Astrocyte (in vitro differentiated cells and primary cell): ENCODE data around the gene ACAD11. TPM values are rescaled to one million over a fixed set of nuclear protein-coding genes. Genes with fewer than 3 reads are reported as not detected.

ENCODE experiments used
- DNase-seq: peaks from one replicate; pipeline ENCODE4 v3.0.0-alpha.2; 2010; ENCODE audit warnings: low read depth
- FAIRE-seq: peaks from 2 replicates; lab custom pipeline; 2011; peaks lifted over from hg19 to GRCh38; lab: Jason Lieb, UNC
- H2AFZ ChIP-seq: 2 replicates; pipeline ENCODE4 v1.6.0; 2012; ENCODE audit warnings: low read depth, low read length, inconsistent platforms
- H3K27ac ChIP-seq: 2 replicates; pipeline ENCODE4 v1.5.1; 2011; ENCODE audit warnings: low read depth, low read length, inconsistent platforms
- H3K27me3 ChIP-seq: 2 replicates; pipeline ENCODE4 v1.6.0; 2011; ENCODE audit warnings: low read length, inconsistent platforms; ENCODE audit not compliant: insufficient read depth
- H3K36me3 ChIP-seq: 2 replicates; pipeline ENCODE4 v1.5.1; 2011; ENCODE audit warnings: low read length, inconsistent platforms; ENCODE audit not compliant: insufficient read depth
- H3K4me1 ChIP-seq: 2 replicates; pipeline ENCODE4 v1.5.1; 2011; ENCODE audit warnings: low read length, inconsistent platforms; ENCODE audit not compliant: insufficient read depth
- H3K4me2 ChIP-seq: 2 replicates; pipeline ENCODE4 v1.6.0; 2012; ENCODE audit warnings: low read length, inconsistent platforms
- H3K4me3 ChIP-seq: 2 replicates; pipeline ENCODE4 v1.5.1; 2011; ENCODE audit warnings: low read depth, mild to moderate bottlenecking, low read length, inconsistent platforms; ENCODE audit not compliant: insufficient read depth
- H3K79me2 ChIP-seq: 2 replicates; pipeline ENCODE4 v1.6.0; 2012; ENCODE audit warnings: mild to moderate bottlenecking, low read length, inconsistent platforms; ENCODE audit not compliant: insufficient read depth
- H3K9ac ChIP-seq: 2 replicates; pipeline ENCODE4 v1.6.0; 2012; ENCODE audit warnings: mild to moderate bottlenecking, low read length, inconsistent platforms
- H3K9me3 ChIP-seq: 2 replicates; pipeline ENCODE4 v1.5.1; 2012; ENCODE audit warnings: low read depth, mild to moderate bottlenecking, low read length, inconsistent platforms; ENCODE audit not compliant: insufficient read depth
- H4K20me1 ChIP-seq: 2 replicates; pipeline ENCODE4 v1.6.0; 2012; ENCODE audit warnings: low read length, inconsistent platforms; ENCODE audit not compliant: insufficient read depth
- H3K27ac Mint-ChIP-seq: one replicate; pipeline ENCODE4 v1.8.0; 2021; ENCODE audit warnings: mild to moderate bottlenecking, mixed read lengths; ENCODE audit not compliant: unreplicated experiment
- H3K27me3 Mint-ChIP-seq: one replicate; pipeline ENCODE4 v1.8.0; 2021; ENCODE audit warnings: low read depth, mixed read lengths; ENCODE audit not compliant: unreplicated experiment
- H3K36me3 Mint-ChIP-seq: one replicate; pipeline ENCODE4 v1.8.0; 2021; ENCODE audit warnings: low read depth, mixed read lengths; ENCODE audit not compliant: unreplicated experiment
- H3K4me1 Mint-ChIP-seq: one replicate; pipeline ENCODE4 v1.8.0; 2021; ENCODE audit warnings: low read depth, mixed read lengths; ENCODE audit not compliant: unreplicated experiment
- H3K4me3 Mint-ChIP-seq: one replicate; pipeline ENCODE4 v1.8.0; 2021; ENCODE audit warnings: mild to moderate bottlenecking, moderate library complexity, mixed read lengths; ENCODE audit not compliant: unreplicated experiment
- H3K9me3 Mint-ChIP-seq: one replicate; pipeline ENCODE4 v1.8.0; 2021; ENCODE audit warnings: mild to moderate bottlenecking, mixed read lengths; ENCODE audit not compliant: unreplicated experiment
- CTCF ChIP-seq: IDR thresholded peaks from 2 replicates; pipeline ENCODE4 v1.5.1; 2011; ENCODE audit warnings: low read depth, mild to moderate bottlenecking, inconsistent platforms, low read length, moderate library complexity; ENCODE audit not compliant: insufficient read depth
- EZH2 ChIP-seq: IDR thresholded peaks from 2 replicates; pipeline ENCODE4 v1.6.1; 2012; ENCODE audit warnings: mild to moderate bottlenecking, low read length, inconsistent platforms; ENCODE audit not compliant: insufficient read depth
- total RNA-seq: library from RNA; stranded (reverse); gene quantifications from 2 replicates; pipeline ENCODE4 v1.2.1, GENCODE V29; 2021

ACAD11 gene
- total RNA-seq, 1 donor from 2014 or later = 13.0 TPM

GRCh38 chr3:132554437-132554836 is 105.2 kb downstream of the ACAD11 start:
- Histone ChIP-seq H3K9me3 (no peaks in the 10 kb centered on the region), H3K79me2 (no peaks in the 10 kb centered on the region), H3K27me3 (no peaks in the 10 kb centered on the region), H3K9ac (no peak overlapping the region), H2AFZ (no peak overlapping the region), H3K4me2 (peak overlapping the region; percentile 20), H3K36me3 (no peaks in the 10 kb centered on the region), H3K4me3 (no peak overlapping the region), H3K4me1 (peaks cover 20% of the 10 kb centered on the region), H3K27ac (no peak overlapping the region), H4K20me1 (no peaks in the 10 kb centered on the region)
- peak; percentile 50 for DNase-seq
- no peak overlapping the region for H3K27ac Mint-ChIP-seq
- TF ChIP-seq CTCF = no peak
- no peak for TF ChIP-seq EZH2
- peaks cover 7% of the 10 kb centered on the region for H3K4me1 Mint-ChIP-seq
- H3K9me3 Mint-ChIP-seq = no peaks in the 10 kb centered on the region
- peaks cover 8% of the 10 kb centered on the region for H3K36me3 Mint-ChIP-seq
- H3K27me3 Mint-ChIP-seq = peaks cover 1% of the 10 kb centered on the region
- no peak for FAIRE-seq
- no peak overlapping the region for H3K4me3 Mint-ChIP-seq

- Histone ChIP-seq H2AFZ (no peak overlapping the region), H3K4me3 (no peak overlapping the region), H3K27me3 (no peaks in the 10 kb centered on the region), H3K27ac (no peak overlapping the region), H3K4me1 (peaks cover 23% of the 10 kb centered on the region), H4K20me1 (no peaks in the 10 kb centered on the region), H3K9ac (no peak overlapping the region), H3K4me2 (no peak overlapping the region), H3K79me2 (no peaks in the 10 kb centered on the region), H3K9me3 (no peaks in the 10 kb centered on the region), H3K36me3 (no peaks in the 10 kb centered on the region)
- H3K36me3 Mint-ChIP-seq = peaks cover 8% of the 10 kb centered on the region
- TF ChIP-seq CTCF (no peak), EZH2 (no peak)
- DNase-seq (no peak), FAIRE-seq (no peak)
- H3K9me3 Mint-ChIP-seq = no peaks in the 10 kb centered on the region
- H3K4me3 Mint-ChIP-seq = no peak overlapping the region
- peaks cover 8% of the 10 kb centered on the region for H3K4me1 Mint-ChIP-seq
- H3K27me3 Mint-ChIP-seq = peaks cover 1% of the 10 kb centered on the region
- no peak overlapping the region for H3K27ac Mint-ChIP-seq
These were observed 105.8 kb downstream of the ACAD11 start for GRCh38 chr3:132553826-132554225.

- Histone ChIP-seq H3K9ac (no peak overlapping the region), H3K79me2 (no peaks in the 10 kb centered on the region), H3K36me3 (no peaks in the 10 kb centered on the region), H3K4me1 (peaks cover 23% of the 10 kb centered on the region), H3K27me3 (no peaks in the 10 kb centered on the region), H3K27ac (no peak overlapping the region), H3K9me3 (no peaks in the 10 kb centered on the region), H3K4me3 (no peak overlapping the region), H3K4me2 (peak overlapping the region; percentile 37), H2AFZ (no peak overlapping the region), H4K20me1 (no peaks in the 10 kb centered on the region)
- Mint-ChIP-seq H3K36me3 (peaks cover 1% of the 10 kb centered on the region), H3K4me1 (peaks cover 8% of the 10 kb centered on the region), H3K27me3 (peaks cover 1% of the 10 kb centered on the region), H3K27ac (no peak overlapping the region), H3K9me3 (no peaks in the 10 kb centered on the region), H3K4me3 (no peak overlapping the region)
- DNase-seq (peak; percentile 36), FAIRE-seq (no peak)
- no peak for TF ChIP-seq EZH2
- TF ChIP-seq CTCF = no peak
These were observed 108.9 kb downstream of the ACAD11 start for GRCh38 chr3:132550579-132551305.
